WTC11 (cell line): ENCODE data around the gene ZNF341.

Experiments used
- USF2 ChIP-seq: sonication (generic); formaldehyde crosslinking; IDR thresholded peaks from 2 replicates; pipeline ENCODE4 v1.8.1; 2023; ENCODE audit warnings: mild to moderate bottlenecking, missing genetic modification reagents, moderate library complexity
- ZNF263 ChIP-seq: sonication (generic); formaldehyde crosslinking; IDR thresholded peaks from 2 replicates; pipeline ENCODE4 v1.8.1; 2022; ENCODE audit warnings: low read depth, mild to moderate bottlenecking, moderate library complexity, missing genetic modification reagents
- TF ChIP-seq, protein P1 (sequence below): sonication (generic); formaldehyde crosslinking; IDR thresholded peaks from 2 replicates; pipeline ENCODE4 v1.8.0; 2022; ENCODE audit warnings: mild to moderate bottlenecking, missing genetic modification reagents

DNA sequence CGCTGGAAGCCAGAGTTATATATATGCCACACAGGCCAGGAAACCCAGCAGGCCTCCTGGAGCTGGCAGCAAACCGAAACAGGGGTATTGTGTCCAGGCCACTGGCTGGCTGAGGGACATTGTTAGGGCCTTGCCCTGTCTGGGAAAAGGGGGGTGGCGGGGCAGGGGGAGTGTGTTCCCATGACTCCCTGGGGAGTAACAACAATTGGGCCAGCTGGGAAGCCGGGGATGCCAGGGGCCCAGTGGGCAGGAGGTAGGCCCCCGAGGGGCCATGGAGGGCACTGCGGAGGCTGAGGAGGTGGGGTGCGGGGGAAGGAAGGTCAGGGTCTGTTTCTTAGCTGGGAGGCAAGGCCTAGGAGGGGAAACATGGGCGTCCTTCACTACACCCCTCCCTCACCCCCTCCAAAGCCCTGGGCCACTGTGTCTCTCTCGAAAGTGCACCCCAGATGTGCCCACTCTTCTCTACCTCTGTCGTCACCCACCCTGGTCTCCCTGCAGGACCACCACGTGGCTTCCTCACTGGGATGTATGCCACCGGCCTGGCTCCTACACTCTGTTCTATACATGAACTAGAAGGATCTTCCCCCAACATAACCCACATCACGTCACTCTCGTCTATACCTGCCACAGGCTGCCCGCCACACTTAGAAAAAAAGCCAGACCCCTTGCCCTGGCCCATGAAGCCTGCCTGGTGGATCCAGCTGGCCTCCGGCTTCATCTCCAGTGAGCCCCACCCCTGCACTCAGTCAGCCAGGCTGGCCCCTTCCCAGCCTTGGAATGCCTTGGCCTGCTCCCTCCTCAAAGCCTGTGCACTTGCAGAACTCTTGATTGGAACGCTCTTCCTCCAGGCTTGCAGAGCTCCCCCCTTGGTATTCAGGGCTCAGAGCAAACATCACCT lies 37.8 kb upstream of the ZNF341 start:
- TF ChIP-seq ZNF263, result no peak
- TF ChIP-seq, protein P1, sequence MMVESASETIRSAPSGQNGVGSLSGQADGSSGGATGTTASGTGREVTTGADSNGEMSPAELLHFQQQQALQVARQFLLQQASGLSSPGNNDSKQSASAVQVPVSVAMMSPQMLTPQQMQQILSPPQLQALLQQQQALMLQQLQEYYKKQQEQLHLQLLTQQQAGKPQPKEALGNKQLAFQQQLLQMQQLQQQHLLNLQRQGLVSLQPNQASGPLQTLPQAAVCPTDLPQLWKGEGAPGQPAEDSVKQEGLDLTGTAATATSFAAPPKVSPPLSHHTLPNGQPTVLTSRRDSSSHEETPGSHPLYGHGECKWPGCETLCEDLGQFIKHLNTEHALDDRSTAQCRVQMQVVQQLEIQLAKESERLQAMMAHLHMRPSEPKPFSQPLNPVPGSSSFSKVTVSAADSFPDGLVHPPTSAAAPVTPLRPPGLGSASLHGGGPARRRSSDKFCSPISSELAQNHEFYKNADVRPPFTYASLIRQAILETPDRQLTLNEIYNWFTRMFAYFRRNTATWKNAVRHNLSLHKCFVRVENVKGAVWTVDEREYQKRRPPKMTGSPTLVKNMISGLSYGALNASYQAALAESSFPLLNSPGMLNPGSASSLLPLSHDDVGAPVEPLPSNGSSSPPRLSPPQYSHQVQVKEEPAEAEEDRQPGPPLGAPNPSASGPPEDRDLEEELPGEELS (CRISPR knock-in tag), result no peak
- no peak for TF ChIP-seq USF2
